C4-2B (cell line): ENCODE measurements around the gene SH3BGRL3.
"Not testable (repeated sequence)": the region's sequence is repeated elsewhere in the genome, so short reads cannot be mapped to it uniquely, and the experiment has no call there.

Experiments used
- ZFX ChIP-seq: fragments of 450-650 bp; IDR thresholded peaks from 2 replicates; pipeline ENCODE4 v1.6.1; 2017
- TF ChIP-seq, protein P1 (sequence below): fragments of 450-650 bp; conservative IDR thresholded peaks from 2 replicates; pipeline ENCODE4 v1.5.1; 2017; ENCODE audit warnings: mild to moderate bottlenecking

DNA sequence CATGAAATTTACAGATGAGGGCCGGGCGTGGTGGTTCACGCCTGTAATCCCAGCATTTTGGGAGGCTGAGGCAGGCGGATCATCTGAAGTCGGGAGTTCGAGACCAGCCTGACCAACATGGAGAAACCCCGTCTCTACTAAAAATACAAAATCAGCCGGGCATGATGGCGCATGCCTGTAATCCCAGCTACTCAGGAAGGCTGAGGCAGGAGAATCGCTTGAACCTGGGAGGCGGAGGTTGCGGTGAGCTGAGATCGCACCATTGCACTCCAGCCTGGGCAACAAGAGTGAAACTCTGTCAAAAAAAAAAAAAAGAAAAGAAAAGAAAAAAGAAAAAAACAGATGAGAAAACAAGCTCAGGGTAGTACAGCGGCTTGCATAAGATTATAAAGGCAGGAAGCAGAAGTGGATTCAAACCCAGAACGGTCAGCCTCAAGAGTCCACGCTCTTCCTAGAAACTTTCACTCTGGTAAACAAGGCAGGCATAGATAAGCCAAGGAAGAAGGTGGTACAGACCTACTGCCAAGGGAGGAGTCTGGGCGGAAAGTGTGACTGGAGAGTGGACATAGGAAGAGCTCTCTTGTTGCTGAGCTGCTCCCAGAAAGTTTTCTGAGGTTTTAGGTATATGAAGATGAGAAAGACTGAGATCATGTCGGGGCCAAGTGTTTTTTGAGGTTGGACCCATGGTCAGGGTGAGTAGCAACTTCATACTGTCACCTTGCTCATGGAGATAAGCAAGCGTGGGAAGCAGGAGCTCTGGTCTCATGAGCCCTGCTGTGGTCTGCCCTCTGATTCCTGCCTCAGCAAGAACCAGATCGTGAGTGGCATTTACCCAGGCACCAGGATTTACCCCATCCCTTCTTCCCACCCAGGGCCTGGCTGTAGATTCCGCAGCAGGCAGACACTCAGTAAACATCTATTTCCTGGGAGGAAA is 28.3 kb downstream of the SH3BGRL3 start:
- TF ChIP-seq, protein P1, sequence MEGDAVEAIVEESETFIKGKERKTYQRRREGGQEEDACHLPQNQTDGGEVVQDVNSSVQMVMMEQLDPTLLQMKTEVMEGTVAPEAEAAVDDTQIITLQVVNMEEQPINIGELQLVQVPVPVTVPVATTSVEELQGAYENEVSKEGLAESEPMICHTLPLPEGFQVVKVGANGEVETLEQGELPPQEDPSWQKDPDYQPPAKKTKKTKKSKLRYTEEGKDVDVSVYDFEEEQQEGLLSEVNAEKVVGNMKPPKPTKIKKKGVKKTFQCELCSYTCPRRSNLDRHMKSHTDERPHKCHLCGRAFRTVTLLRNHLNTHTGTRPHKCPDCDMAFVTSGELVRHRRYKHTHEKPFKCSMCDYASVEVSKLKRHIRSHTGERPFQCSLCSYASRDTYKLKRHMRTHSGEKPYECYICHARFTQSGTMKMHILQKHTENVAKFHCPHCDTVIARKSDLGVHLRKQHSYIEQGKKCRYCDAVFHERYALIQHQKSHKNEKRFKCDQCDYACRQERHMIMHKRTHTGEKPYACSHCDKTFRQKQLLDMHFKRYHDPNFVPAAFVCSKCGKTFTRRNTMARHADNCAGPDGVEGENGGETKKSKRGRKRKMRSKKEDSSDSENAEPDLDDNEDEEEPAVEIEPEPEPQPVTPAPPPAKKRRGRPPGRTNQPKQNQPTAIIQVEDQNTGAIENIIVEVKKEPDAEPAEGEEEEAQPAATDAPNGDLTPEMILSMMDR: not testable (repeated sequence)
- TF ChIP-seq ZFX: not testable (repeated sequence)
